OCI-LY7 (cell line): ENCODE data around the gene NINJ1. TPM values are rescaled to one million over a fixed set of nuclear protein-coding genes. Genes with fewer than 3 reads are reported as not detected.

Source experiments
- BruUV-seq: library from RNA; stranded (reverse); fragments of 400-500 nt; replicated peaks from 2 replicates; lab custom pipeline; 2021; lab: Mats Ljungman, UMichigan
- CTCF ChIA-PET: fragments of 300-600 bp; sonication (Branson Sonifier 250); formaldehyde crosslinking; loops from one replicate; lab custom pipeline; 2022; ENCODE audit warnings: antibody characterized with exemption; ENCODE audit not compliant: unreplicated experiment; lab: Charles Lee
- POLR2A ChIA-PET: fragments of 300-600 bp; sonication (Branson Sonifier 250); formaldehyde crosslinking; loops from one replicate; lab custom pipeline; 2022; ENCODE audit warnings: antibody characterized with exemption; lab: Charles Lee
- DNase-seq: peaks from one replicate; pipeline ENCODE4 v3.0.0-alpha.2; 2015; ENCODE audit warnings: low spot score
- H2AFZ ChIP-seq: fragments of 200-600 bp; sonication (generic), shearing (Covaris generic); 2 replicates; pipeline ENCODE4 v1.6.1; 2014; ENCODE audit warnings: mild to moderate bottlenecking, antibody characterized with exemption, low read length, moderate library complexity
- H3K27ac ChIP-seq: fragments of 200-600 bp; sonication (generic); 2 replicates; pipeline ENCODE4 v1.5.1; 2014; ENCODE audit warnings: mixed run types, low read depth, mild to moderate bottlenecking, moderate library complexity, low read length, inconsistent platforms; ENCODE audit not compliant: poor library complexity, severe bottlenecking
- H3K36me3 ChIP-seq: fragments of 200-600 bp; sonication (generic); 2 replicates; pipeline ENCODE4 v1.6.1; 2014; ENCODE audit warnings: mild to moderate bottlenecking, antibody characterized with exemption, low read length, moderate library complexity, mixed read lengths; ENCODE audit not compliant: insufficient read depth
- H3K4me1 ChIP-seq: fragments of 200-600 bp; sonication (generic); 2 replicates; pipeline ENCODE4 v1.5.1; 2014; ENCODE audit warnings: mild to moderate bottlenecking, low read length; ENCODE audit not compliant: insufficient read depth, poor library complexity, severe bottlenecking
- H3K4me2 ChIP-seq: fragments of 200-600 bp; sonication (generic); 2 replicates; pipeline ENCODE4 v1.6.1; 2014; ENCODE audit warnings: mild to moderate bottlenecking, low read length
- H3K4me3 ChIP-seq: fragments of 200-600 bp; sonication (generic); 2 replicates; pipeline ENCODE4 v1.5.1; 2014; ENCODE audit warnings: mild to moderate bottlenecking, low read depth, low read length; ENCODE audit not compliant: poor library complexity, severe bottlenecking
- H3K79me2 ChIP-seq: fragments of 200-600 bp; sonication (generic); 2 replicates; pipeline ENCODE4 v1.6.1; 2016; ENCODE audit warnings: low read depth, mild to moderate bottlenecking, low read length, moderate library complexity, mixed read lengths; ENCODE audit not compliant: insufficient read depth
- H3K9me2 ChIP-seq: fragments of 200-600 bp; sonication (generic); 2 replicates; pipeline ENCODE4 v1.6.1; 2016; ENCODE audit warnings: mild to moderate bottlenecking, low read length, mixed read lengths; ENCODE audit not compliant: insufficient read depth
- H3K9me3 ChIP-seq: fragments of 200-600 bp; sonication (generic); 2 replicates; pipeline ENCODE4 v1.6.1; 2014; ENCODE audit warnings: mild to moderate bottlenecking, mixed run types, low read length, mixed read lengths
- H4K20me1 ChIP-seq: fragments of 200-600 bp; sonication (generic); 2 replicates; pipeline ENCODE4 v1.6.1; 2014; ENCODE audit warnings: mild to moderate bottlenecking, antibody characterized with exemption, low read length, moderate library complexity, mixed read lengths; ENCODE audit not compliant: insufficient read depth
- CTCF ChIP-seq: fragments of 200-600 bp; sonication (generic); conservative IDR thresholded peaks from 2 replicates; pipeline ENCODE4 v1.5.1; 2014; ENCODE audit warnings: mild to moderate bottlenecking, antibody characterized with exemption, low read length, moderate library complexity, mixed read lengths
- EZH2phosphoT487 ChIP-seq: fragments of 200-600 bp; sonication (generic); IDR thresholded peaks from 2 replicates; pipeline ENCODE4 v1.6.1; 2018; ENCODE audit warnings: low read depth, borderline replicate concordance, mild to moderate bottlenecking, mixed run types, antibody characterized with exemption, low read length, moderate library complexity, mixed read lengths
- intact Hi-C: fragments of 100-400 bp; cut with micrococcal nuclease; formaldehyde crosslinking; loops from one replicate; pipeline ENCODE4 v1.10.0; 2022; ENCODE audit not compliant: unreplicated experiment
- total RNA-seq, 2 experiments: library from RNA; depleted of rRNA in 1 of 2; stranded (reverse); fragments of >200 nt in 1 of 2; shearing (Covaris generic) in 1 of 2; gene quantifications; 2 replicates each; pipeline ENCODE4 v1.2.3, GENCODE V29; 2014 to 2022

Gene NINJ1
- total RNA-seq, 2 experiments from 2014 or later, result 13.3 to 18.3 TPM

DNA sequence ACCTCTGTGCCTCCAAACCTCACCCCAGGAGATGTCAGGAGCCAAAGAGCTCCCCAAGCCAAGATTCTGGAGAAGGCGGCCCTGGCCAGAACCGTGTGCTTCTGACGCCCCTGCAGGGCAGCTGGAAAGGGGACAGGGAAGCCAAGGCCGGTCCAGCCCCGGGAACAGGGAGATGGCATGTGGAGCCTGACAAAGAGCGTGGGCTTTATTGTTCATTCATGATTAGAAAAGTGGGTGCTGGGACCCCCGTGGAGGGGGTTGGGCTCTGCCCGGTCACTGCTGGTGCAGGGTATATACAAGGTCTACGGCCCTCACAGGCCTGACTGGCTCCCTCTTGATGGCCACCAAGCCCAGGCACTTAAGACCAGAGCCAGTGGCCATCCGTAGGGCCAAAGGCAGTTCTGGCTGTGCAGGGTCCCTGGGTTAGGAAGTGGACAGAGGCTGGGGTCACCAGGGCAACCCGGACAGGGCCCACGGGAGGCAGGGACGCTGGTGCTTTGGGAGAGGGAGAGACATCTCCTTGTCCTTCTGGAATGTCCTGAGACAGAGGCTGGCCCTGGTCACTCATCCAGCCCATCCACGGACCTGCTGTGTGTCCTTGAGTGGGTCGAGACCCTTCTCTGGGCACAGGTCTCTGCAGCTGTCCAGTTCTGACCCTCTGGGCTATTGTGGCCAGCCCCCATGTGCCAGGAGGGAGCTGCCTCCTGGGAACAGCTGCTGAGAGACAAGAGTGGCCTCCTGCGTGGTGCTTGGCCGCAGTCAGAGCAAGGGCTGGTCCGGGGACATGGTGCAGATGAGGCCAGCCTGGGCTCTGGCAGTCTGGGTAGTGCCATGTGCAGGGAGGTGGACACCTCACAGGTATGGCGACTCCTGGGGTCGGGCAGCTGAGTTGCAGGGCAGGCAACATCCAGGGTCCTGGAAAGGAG lies 12.5 kb downstream of the NINJ1 start:
- H3K9me2 ChIP-seq, result no peaks in the 10 kb centered on the region
- no peak overlapping the region for H2AFZ ChIP-seq
- TF ChIP-seq CTCF, result no peak
- TF ChIP-seq EZH2phosphoT487, result no peak
- no peaks in the 10 kb centered on the region for H4K20me1 ChIP-seq
- CTCF ChIA-PET, result no interaction called here
- H3K4me2 ChIP-seq, result no peak overlapping the region
- no peaks in the 10 kb centered on the region for H3K9me3 ChIP-seq
- H3K27ac ChIP-seq, result no peak overlapping the region
- POLR2A ChIA-PET, result no interaction called here
- no TSS peak for BruUV-seq
- H3K4me3 ChIP-seq, result no peak overlapping the region
- no peaks in the 10 kb centered on the region for H3K79me2 ChIP-seq
- no peaks in the 10 kb centered on the region for H3K36me3 ChIP-seq
- DNase-seq, result no peak
- intact Hi-C loops, result no loop called here
- H3K4me1 ChIP-seq, result peaks cover 16% of the 10 kb centered on the region

DNA sequence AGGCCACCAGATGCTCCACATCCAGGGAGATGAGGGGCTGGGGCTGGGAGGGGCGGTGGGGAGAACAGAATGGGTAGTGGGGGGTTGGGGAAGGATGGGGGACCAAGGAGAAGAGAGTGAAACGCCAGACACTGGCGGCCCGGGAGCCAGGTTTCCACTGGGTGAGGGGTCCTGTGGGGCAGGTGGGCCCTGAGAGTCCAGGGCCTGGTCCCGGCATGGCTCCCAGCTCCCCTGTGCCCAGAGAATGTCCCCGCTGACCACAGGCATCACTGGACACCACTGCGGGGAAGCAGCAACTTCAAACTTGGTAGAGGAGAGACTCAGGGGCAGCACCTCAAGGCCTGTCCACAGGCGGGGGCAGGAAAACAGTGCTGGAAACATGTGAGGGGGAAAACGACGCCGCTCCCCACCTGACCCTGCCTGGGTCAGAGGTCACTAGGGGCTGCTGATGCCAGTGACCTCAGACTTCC lies 13.2 kb downstream of the NINJ1 start:
- no peak overlapping the region for H2AFZ ChIP-seq
- ChIA-PET POLR2A (no interaction called here), CTCF (no interaction called here)
- H3K27ac ChIP-seq, result peak overlapping the region; percentile 14
- H3K36me3 ChIP-seq, result no peaks in the 10 kb centered on the region
- H3K4me2 ChIP-seq, result no peak overlapping the region
- H3K4me1 ChIP-seq, result peaks cover 12% of the 10 kb centered on the region
- no peaks in the 10 kb centered on the region for H4K20me1 ChIP-seq
- BruUV-seq, result no TSS peak
- H3K9me3 ChIP-seq, result no peaks in the 10 kb centered on the region
- DNase-seq, result no peak
- no peak overlapping the region for H3K4me3 ChIP-seq
- no peaks in the 10 kb centered on the region for H3K9me2 ChIP-seq
- intact Hi-C loops, result no loop called here
- no peak for TF ChIP-seq EZH2phosphoT487
- no peak for TF ChIP-seq CTCF
- no peaks in the 10 kb centered on the region for H3K79me2 ChIP-seq
